CD4-positive, alpha-beta memory T cell (primary cell): ENCODE data around the gene CD200. TPM values are rescaled to one million over a fixed set of nuclear protein-coding genes. Genes with fewer than 3 reads are reported as not detected.
"Not testable (repeated sequence)": the region's sequence is repeated elsewhere in the genome, so short reads cannot be mapped to it uniquely, and the experiment has no call there.

ENCODE experiments used
- CTCF ChIA-PET: fragments of 350-600 bp; sonication (Branson Sonifier 250); formaldehyde crosslinking; loops from one replicate; lab custom pipeline; 2021; ENCODE audit warnings: inconsistent platforms; ENCODE audit not compliant: partially characterized antibody; lab: Charles Lee
- POLR2A ChIA-PET: fragments of 350-600 bp; sonication (Branson Sonifier 250); formaldehyde crosslinking; loops from one replicate; lab custom pipeline; 2021; ENCODE audit not compliant: partially characterized antibody; lab: Charles Lee
- DNase-seq, 5 donors: peaks; one replicate each; pipeline versions ENCODE4 v3.0.0 to v3.0.0-alpha.2; 2020 to 2022; ENCODE audit warnings: mixed read lengths in 1 of 5
- H3K27ac ChIP-seq: one replicate; pipeline ENCODE4 v1.7.0; 2013; ENCODE audit warnings: low read depth, low read length
- H3K27me3 ChIP-seq: 2 replicates; pipeline ENCODE4 v1.7.0; 2013; ENCODE audit warnings: mild to moderate bottlenecking, low read length, moderate library complexity; ENCODE audit not compliant: insufficient read depth
- H3K36me3 ChIP-seq: 2 replicates; pipeline ENCODE4 v1.7.0; 2013; ENCODE audit warnings: mild to moderate bottlenecking, low read length, moderate library complexity; ENCODE audit not compliant: insufficient read depth
- H3K4me1 ChIP-seq: 2 replicates; pipeline ENCODE4 v1.7.0; 2013; ENCODE audit warnings: mild to moderate bottlenecking, low read length, moderate library complexity; ENCODE audit not compliant: insufficient read depth
- H3K4me3 ChIP-seq, 2 donors: one replicate each; pipeline ENCODE4 v1.7.0; 2013; ENCODE audit warnings: low read length in 2 of 2, mild to moderate bottlenecking in 1 of 2
- H3K9me3 ChIP-seq, 2 donors: one replicate each; pipeline ENCODE4 v1.7.0; 2013; ENCODE audit warnings: low read length in 2 of 2, control low read depth in 1 of 2; ENCODE audit not compliant: control insufficient read depth in 1 of 2
- H3K27ac Mint-ChIP-seq, 7 donors: one replicate each; pipeline ENCODE4 v1.8.0; 2020 to 2021; ENCODE audit warnings: mixed read lengths in 7 of 7, mild to moderate bottlenecking in 6 of 7, inconsistent platforms in 3 of 7, moderate library complexity in 3 of 7
- H3K27me3 Mint-ChIP-seq, 2 donors: one replicate each; pipeline ENCODE4 v1.8.0; 2020 to 2021; ENCODE audit warnings: mixed read lengths in 2 of 2
- H3K36me3 Mint-ChIP-seq, 2 donors: one replicate each; pipeline ENCODE4 v1.8.0; 2020 to 2021; ENCODE audit warnings: mixed read lengths in 2 of 2, inconsistent platforms in 1 of 2, mild to moderate bottlenecking in 1 of 2
- H3K4me1 Mint-ChIP-seq, 4 donors: one replicate each; pipeline ENCODE4 v1.8.0; 2020 to 2021; ENCODE audit warnings: mixed read lengths in 4 of 4, mild to moderate bottlenecking in 1 of 4
- H3K4me3 Mint-ChIP-seq, 8 donors: one replicate each; pipeline ENCODE4 v1.8.0; 2020 to 2021; ENCODE audit warnings: mixed read lengths in 8 of 8, mild to moderate bottlenecking in 7 of 8, moderate library complexity in 6 of 8, inconsistent platforms in 3 of 8
- H3K9me3 Mint-ChIP-seq, 8 donors: one replicate each; pipeline ENCODE4 v1.8.0; 2020 to 2021; ENCODE audit warnings: mixed read lengths in 8 of 8, mild to moderate bottlenecking in 5 of 8, inconsistent platforms in 3 of 8, moderate library complexity in 1 of 8
- intact Hi-C: fragments of 100-400 bp; cut with micrococcal nuclease; formaldehyde crosslinking; loops from one replicate; pipeline ENCODE4 v1.15.1; 2023
- polyA plus RNA-seq, 2 donors: library from polyadenylated mRNA; unstranded; fragments of 300-500 nt; fragmentation: Illumina TruSeq; gene quantifications; one replicate each; pipeline ENCODE4 v1.2.3, GENCODE V29; 2021
- total RNA-seq, 2 experiments: library from RNA; stranded (reverse); gene quantifications; one replicate each; pipeline ENCODE4 v1.2.3, GENCODE V29; 2021

CD200 gene
- total and polyA plus RNA-seq, 4 experiments from 2014 or later = 0.93 to 1.8 (median 1.1) TPM

DNA sequence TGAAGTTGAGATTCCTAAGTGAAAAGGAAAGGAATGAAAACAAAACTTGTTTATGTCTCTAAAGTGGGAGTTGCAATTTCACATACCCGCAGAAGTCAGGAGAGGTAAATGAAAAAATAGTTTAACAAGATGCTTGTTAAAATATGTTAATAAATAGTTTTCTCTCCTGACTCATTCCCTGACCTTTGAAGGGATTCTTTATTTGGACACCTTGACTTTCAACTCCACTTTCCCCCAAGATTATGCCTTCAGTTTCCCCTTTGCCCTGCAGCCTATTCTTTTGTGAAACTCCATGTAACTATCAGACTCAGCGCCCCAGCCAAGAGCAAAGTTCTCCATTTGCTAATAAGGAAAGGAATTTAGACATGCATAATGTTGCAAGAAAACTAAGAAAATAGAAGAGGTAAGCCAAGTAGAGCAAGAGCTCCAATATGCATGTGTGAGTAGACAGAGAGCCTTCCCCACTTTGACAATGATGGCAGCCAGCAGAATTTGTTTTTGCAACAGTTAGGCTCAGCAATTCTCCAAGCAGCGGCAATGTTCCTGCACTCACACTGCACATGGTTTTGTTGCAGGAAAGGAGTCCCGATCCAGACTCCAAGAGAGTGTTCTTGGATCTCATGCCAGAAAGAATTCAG, 61.2 kb downstream of the CD200 start:
- intact Hi-C loops = no loop called here
- Histone ChIP-seq H3K4me3 (no peak overlapping the region), H3K36me3 (no peaks in the 10 kb centered on the region), H3K4me1 (no peaks in the 10 kb centered on the region), H3K27me3 (no peaks in the 10 kb centered on the region), H3K9me3 (no peaks in the 10 kb centered on the region), H3K27ac (no peak overlapping the region)
- no peak overlapping the region for H3K4me3 Mint-ChIP-seq
- peaks cover 0 to 11% (median 5%) of the 10 kb centered on the region in 8 donors for H3K9me3 Mint-ChIP-seq
- CTCF ChIA-PET = no interaction called here
- H3K4me1 Mint-ChIP-seq = peaks cover 7 to 11% (median 8%) of the 10 kb centered on the region in 4 donors
- peaks cover 0 to 4% of the 10 kb centered on the region in 2 donors for H3K36me3 Mint-ChIP-seq
- POLR2A ChIA-PET = no interaction called here
- no peak overlapping the region for H3K27ac Mint-ChIP-seq
- H3K27me3 Mint-ChIP-seq = no peaks in the 10 kb centered on the region
- no peak for DNase-seq

DNA sequence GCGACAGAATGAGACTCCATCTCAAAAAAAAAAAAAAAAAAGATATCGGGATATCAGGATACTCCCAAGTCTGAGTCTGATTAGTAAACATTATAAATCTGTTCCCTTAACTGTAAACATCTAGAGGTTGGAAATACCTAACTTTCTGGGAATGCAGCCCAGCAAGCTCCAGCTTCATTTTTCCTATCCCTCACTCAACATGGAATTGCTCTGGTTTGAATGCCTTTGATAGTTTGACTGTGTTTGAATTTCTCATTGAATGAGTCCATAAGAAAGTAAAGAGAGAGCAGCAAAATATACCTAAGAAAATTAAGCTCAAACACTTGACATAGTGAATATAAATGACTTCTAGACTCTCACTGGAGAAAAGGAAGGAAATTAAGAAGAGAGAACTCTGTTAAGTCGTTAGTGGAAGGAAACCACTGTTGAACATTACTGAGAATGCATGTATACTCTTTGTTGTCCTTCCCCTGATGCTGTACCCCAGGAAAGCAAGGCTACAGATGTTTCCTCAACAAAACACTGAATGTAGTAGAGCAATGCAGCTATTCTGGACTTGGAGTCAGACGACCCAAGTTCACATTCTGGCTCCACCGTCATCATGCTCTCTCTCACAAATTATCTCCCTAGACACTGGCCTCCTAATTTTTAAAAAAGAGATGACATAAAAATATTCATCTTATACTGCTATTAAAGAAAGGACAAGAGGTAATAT, 62.4 kb downstream of the CD200 start:
- Histone ChIP-seq H3K27ac (no peak overlapping the region), H3K4me1 (no peaks in the 10 kb centered on the region), H3K36me3 (no peaks in the 10 kb centered on the region), H3K4me3 (no peak overlapping the region), H3K27me3 (no peaks in the 10 kb centered on the region), H3K9me3 (no peaks in the 10 kb centered on the region)
- no peak for DNase-seq
- Mint-ChIP-seq H3K4me3 (no peak overlapping the region), H3K27ac (no peak overlapping the region), H3K9me3 (peaks cover 0 to 11% (median 5%) of the 10 kb centered on the region in 8 donors), H3K27me3 (no peaks in the 10 kb centered on the region), H3K4me1 (peaks cover 7 to 11% (median 8%) of the 10 kb centered on the region in 4 donors), H3K36me3 (peaks cover 0 to 4% of the 10 kb centered on the region in 2 donors)
- CTCF ChIA-PET = interaction anchor here (0.8 kb wide), 1 partner anchor 1182 kb away, joined by 3 read pairs; no protein-coding TSS in a partner anchor
- intact Hi-C loops = no loop called here
- POLR2A ChIA-PET = no interaction called here

DNA sequence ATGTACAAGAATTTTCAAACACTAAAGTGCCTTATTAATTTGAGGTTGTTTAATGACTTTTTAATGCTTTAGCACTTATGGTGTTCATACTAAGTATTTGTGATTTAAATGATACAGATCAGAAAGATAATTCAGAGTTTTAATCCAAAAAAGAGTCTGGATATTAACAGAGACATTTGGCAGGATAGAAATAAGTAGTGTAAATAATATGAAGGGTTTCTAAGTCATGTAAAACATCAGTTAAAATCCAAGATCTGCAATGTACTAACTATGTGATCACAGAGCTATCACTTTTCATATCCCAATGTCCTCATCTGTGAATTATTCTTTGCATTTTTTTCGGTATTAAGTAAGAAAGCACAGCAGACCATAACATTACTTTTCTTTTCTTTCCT, 62.9 kb downstream of the CD200 start:
- no peak for DNase-seq
- Histone ChIP-seq H3K36me3 (no peaks in the 10 kb centered on the region), H3K4me1 (no peaks in the 10 kb centered on the region), H3K27me3 (no peaks in the 10 kb centered on the region), H3K4me3 (no peak overlapping the region), H3K27ac (no peak overlapping the region), H3K9me3 (no peaks in the 10 kb centered on the region)
- intact Hi-C loops = no loop called here
- Mint-ChIP-seq H3K27me3 (no peaks in the 10 kb centered on the region), H3K4me3 (no peak overlapping the region), H3K27ac (no peak overlapping the region), H3K36me3 (peaks cover 0 to 4% of the 10 kb centered on the region in 2 donors), H3K9me3 (peaks cover 0 to 11% (median 5%) of the 10 kb centered on the region in 8 donors), H3K4me1 (peaks cover 5 to 8% (median 6%) of the 10 kb centered on the region in 4 donors)
- ChIA-PET CTCF (interaction anchor here (0.8 kb wide), 1 partner anchor 1182 kb away, joined by 3 read pairs; no protein-coding TSS in a partner anchor), POLR2A (no interaction called here)

DNA sequence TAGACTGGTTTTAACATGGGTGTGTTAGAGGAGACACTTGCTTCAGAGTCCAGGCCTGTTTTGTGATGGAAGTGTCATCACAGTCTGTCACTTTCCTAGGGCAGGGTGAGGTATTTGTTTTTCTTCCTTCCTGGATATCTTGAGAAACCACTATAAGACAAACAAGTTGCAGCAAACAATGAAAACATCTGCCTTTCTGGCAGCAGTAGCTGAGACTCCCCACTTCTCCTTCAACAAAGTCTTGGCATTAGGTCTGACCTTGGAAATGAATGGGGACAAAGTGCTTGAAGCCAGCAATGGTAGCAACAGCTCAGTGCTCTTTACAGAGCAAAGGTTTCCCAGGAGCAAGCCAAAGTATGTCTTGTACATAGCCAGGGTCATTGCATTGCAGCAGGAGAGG, 64.6 kb downstream of the CD200 start:
- Histone ChIP-seq H3K36me3 (no peaks in the 10 kb centered on the region), H3K27ac (no peak overlapping the region), H3K4me1 (no peaks in the 10 kb centered on the region), H3K9me3 (no peaks in the 10 kb centered on the region), H3K27me3 (no peaks in the 10 kb centered on the region), H3K4me3 (no peak overlapping the region)
- Mint-ChIP-seq H3K36me3 (peaks cover 0 to under 1% of the 10 kb centered on the region in 2 donors), H3K9me3 (peaks cover 0 to 8% (median 2%) of the 10 kb centered on the region in 8 donors), H3K27me3 (no peaks in the 10 kb centered on the region), H3K4me1 (peaks cover 0 to 1% (median under 1%) of the 10 kb centered on the region in 4 donors), H3K4me3 (no peak overlapping the region), H3K27ac (no peak overlapping the region)
- intact Hi-C loops = no loop called here
- no peak for DNase-seq
- ChIA-PET CTCF (no interaction called here), POLR2A (no interaction called here)

DNA sequence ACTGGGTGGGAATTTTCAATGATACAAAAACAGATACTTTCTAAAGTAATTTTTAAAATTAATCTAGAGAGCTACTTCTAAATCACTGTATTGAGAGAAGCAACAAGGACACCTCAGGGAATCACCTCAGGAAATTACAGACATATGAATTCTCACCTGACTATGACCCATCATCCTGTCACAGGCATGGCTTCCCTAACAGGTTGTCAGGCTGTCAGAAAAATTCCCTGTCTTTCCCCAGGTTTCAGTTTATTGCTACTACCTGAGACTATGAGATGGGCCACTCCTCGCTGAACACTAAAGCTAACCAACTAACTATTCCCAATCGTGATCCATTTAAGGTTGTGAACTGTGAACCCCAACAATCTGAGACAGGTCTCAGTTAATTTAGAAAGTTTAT, 66.1 kb downstream of the CD200 start:
- no peak overlapping the region for H3K27ac ChIP-seq
- no peak overlapping the region for H3K4me3 ChIP-seq
- no peak for DNase-seq
- Mint-ChIP-seq H3K36me3 (no peaks in the 10 kb centered on the region), H3K4me3 (no peak overlapping the region), H3K27me3 (no peaks in the 10 kb centered on the region), H3K4me1 (peaks cover 0 to 1% (median under 1%) of the 10 kb centered on the region in 4 donors), H3K9me3 (no peaks in the 10 kb centered on the region), H3K27ac (no peak overlapping the region)
- CTCF ChIA-PET = no interaction called here
- H3K9me3 ChIP-seq = no peaks in the 10 kb centered on the region
- intact Hi-C loops = no loop called here
- H3K4me1 ChIP-seq = no peaks in the 10 kb centered on the region
- no peaks in the 10 kb centered on the region for H3K36me3 ChIP-seq
- POLR2A ChIA-PET = no interaction called here
- no peaks in the 10 kb centered on the region for H3K27me3 ChIP-seq

DNA sequence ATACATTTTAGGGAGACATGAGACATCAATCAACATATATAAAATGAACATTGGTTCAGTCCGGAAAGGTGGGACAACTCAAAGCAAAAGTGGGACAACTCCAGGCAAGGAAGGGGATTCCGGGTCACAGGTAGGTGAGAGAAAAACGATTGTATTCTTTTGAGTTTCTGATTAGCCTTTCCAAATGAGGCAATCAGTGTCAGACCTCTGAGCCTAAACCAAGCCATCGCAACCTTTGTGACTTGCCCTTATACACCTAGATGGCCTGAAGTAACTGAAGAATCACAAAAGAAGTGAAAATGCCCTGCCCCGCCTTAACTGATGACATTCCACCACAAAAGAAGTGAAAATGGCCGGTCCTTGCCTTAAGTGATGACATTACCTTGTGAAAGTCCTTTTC, 66.6 kb downstream of the CD200 start:
- H3K9me3 Mint-ChIP-seq, H3K36me3 ChIP-seq, H3K36me3 Mint-ChIP-seq, H3K4me1 ChIP-seq, H3K27ac ChIP-seq, H3K27me3 ChIP-seq, H3K4me3 Mint-ChIP-seq, POLR2A ChIA-PET, H3K4me1 Mint-ChIP-seq, H3K9me3 ChIP-seq, H3K27me3 Mint-ChIP-seq, CTCF ChIA-PET, DNase-seq, H3K4me3 ChIP-seq, H3K27ac Mint-ChIP-seq, intact Hi-C loops: not testable (repeated sequence)

DNA sequence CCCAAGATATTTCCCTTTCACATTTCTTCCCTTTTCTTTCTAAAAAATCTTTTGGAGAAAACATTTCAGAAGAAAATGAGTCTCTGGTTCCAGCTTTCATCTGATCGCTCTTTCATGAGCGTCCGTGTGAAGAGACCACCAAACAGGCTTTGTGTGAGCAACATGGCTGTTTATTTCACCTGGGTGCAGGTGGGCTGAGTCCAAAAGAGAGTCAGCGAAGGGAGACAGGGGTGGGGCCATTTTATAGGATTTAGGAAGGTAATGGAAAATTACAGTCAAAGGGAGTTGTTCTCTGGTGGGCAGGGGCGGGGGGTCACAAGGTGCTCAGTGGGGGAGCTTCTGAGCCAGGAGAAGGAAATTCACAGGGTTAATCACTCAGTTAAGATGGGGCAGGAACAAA, 67.4 kb downstream of the CD200 start:
- DNase-seq, H3K27me3 ChIP-seq, H3K36me3 ChIP-seq, H3K4me3 Mint-ChIP-seq, H3K4me3 ChIP-seq, H3K36me3 Mint-ChIP-seq, H3K27ac Mint-ChIP-seq, H3K27ac ChIP-seq, POLR2A ChIA-PET, H3K9me3 Mint-ChIP-seq, H3K9me3 ChIP-seq, intact Hi-C loops, H3K4me1 ChIP-seq, H3K4me1 Mint-ChIP-seq, CTCF ChIA-PET, H3K27me3 Mint-ChIP-seq: not testable (repeated sequence)
